GM21528 (cell line): Measurements from ENCODE around the gene MLYCD.

ENCODE experiments used
- ATAC-seq: cut with Tn5 transposase; IDR thresholded peaks from one replicate; pipeline ENCODE4 v1.9.1; 2021; ENCODE audit warnings: mild to moderate bottlenecking, moderate library complexity; ENCODE audit not compliant: unreplicated experiment, low FRiP score

Gene MLYCD

GRCh38 chr16:83924686-83925085, 25.8 kb downstream of the MLYCD start:
- no peak for ATAC-seq

DNA sequence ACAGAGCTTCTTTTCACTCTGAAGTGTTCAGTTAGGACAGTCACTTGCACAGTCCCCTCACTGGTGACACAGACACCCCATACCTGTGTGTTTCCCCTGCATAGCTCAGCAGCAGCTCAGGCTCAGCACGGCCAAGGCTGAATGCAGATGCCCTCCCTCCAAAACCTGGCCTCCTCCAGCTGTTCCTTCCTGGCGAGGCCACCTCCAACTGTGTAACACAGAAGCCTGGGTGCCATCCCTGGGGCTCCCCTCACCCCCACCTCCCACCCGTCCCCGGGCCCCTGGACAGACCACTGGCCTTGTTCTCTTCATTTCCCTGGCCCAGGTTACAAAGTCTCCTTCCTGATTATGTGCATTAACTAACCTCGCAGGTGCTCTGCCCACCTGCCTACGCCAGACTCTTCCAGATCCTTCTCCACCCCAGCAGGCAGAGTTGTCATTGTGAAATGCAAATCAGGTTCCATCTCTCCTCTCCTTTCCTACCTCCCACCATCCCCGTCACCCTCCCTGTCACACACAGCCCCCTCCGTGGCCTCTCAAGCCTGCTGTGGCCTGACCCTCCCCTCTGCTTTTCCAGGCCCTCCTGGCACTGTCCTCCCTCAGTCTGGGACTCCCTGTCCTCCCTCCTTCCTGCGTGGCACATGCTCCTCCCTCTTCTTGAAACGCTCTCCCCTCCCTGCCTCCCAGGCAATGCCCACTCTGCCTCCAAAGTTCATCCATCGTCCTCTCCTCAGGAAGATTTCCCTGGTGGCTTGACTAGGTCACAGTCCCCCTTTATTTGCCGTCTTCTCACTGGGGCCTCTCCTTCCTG, 26.4 kb downstream of the MLYCD start:
- no peak for ATAC-seq

DNA sequence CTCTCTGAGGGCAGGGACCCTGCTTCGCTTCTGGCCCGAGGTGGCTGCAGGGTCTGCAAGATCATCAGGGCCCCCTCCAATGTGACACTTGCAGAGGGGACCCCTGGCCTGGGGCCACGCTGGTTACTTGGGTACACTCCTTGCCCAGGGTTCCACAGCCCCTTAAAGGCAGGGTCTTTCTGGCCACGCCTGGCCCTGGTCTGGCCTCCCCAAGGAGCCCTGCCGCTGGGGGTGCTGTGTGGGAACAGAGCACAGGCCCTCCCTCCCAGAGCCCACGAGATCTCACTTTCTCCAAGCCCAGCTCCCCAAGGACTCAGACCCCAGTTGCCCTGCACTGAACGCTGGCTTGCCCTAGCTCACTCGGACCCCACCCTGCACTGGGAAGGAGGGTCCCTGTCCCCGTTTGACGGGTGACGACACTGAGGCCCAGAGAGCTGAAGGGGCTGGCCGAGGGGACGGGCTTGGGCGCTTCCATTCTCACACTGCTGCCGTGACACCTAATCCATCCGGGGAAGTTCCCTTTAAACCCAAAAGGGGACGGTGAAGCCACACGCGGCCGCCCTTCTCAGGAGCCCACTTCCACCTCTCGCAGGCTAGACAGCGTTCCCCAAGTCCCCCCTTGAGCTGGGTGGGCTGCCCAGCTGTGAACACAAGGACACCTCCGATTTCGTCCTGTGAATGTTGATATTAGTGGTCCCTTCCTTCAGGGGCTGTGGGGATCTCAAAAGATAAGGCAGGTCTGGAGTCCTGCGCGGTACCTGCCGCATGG, 27.2 kb downstream of the MLYCD start:
- ATAC-seq = no peak

DNA sequence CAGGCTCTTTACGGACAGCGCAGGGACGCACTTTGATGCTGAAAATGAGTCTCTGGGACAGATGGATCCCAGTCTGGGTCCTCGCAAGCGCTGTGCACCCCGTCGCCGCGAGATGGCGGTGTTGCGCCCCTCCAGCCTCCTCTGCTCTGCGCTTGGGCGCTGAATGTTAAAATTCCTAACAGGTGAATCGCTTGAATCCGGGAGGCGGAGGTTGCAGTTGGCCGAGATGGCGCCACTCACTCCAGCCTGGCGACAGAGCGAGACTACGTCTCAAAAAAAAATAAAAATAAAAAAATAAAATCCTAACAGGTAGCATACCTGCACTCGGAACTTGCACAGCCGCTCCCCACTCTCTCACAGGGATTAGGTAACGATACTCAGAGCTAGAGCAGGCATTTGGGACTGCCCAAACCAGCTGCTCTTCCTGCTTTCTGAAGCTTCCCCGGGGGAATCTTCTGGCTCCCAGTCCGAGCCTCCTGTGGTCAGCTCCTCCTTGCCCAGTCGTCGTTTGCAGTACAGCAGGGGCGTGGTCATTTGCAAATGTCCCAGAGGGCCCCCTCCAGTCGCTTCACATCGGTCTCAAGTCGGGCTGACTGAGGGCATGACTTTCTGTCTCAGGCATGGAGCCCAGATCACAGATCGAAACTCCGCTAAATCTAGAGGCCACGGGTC, 27.9 kb downstream of the MLYCD start:
- no peak for ATAC-seq

GRCh38 chr16:83928341-83929055, 29.6 kb downstream of the MLYCD start:
- no peak for ATAC-seq

GRCh38 chr16:83929811-83930555, 31.1 kb downstream of the MLYCD start:
- ATAC-seq = no peak

DNA sequence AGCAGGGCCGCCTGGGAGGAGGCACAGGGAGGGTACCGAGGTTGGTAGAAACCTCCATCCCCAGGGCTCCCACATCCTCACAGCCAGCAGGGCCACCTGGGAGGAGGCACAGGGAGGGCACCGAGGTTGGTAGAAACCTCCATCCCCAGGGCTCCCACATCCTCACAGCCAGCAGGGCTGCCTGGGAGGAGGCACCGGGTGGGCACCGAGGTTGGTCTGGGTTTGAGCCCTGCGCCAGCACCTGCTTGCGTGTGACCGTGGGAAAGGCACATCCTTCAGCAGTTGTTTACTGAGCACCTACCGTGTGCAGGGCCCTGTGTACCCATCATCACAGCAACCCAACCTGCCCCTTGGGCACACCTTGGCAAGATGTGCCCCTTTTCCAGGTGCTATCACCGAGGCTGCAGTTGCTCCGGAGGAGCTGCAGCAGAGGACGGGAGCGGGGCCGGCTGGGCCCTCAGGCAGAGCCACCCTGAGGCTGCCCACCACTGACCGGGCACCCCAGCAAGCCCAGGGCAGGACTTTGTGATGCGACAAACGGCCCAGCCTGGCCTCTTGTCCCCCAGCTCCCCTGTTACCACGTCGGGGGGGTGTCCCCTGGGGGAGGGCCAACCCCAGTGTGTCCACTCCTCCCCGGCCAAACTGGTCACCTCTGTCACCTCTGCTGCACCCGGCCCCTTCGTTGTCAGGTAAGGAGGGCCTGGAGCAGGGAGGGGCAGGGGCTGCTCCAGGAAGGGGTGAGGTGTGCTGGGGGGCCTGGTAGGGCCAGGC, 32.0 kb downstream of the MLYCD start:
- no peak for ATAC-seq

GRCh38 chr16:83931556-83931955, 32.6 kb downstream of the MLYCD start:
- ATAC-seq = no peak

DNA sequence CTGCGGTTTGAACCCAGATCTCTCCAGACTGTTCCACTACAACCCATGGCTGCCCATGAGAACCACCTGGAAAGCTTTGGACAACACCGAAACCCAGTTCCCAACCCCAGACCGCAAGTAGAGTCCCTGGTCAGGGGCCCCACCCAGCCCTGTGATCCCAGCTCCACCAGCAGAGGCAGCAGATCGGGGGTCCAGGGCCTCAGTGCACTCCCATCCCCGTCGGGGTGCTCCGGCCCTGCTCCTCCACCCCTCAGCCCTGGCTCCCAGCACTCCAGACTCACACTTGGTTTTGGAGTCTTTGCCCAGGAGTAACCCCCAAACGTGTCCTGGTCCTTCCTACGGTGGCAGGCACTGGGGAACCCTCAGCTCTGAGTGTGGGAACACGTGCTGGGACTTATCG, 33.4 kb downstream of the MLYCD start:
- no peak for ATAC-seq

GRCh38 chr16:83932955-83933673, 34.2 kb downstream of the MLYCD start:
- no peak for ATAC-seq

GRCh38 chr16:83933885-83934683, 35.2 kb downstream of the MLYCD start:
- no peak for ATAC-seq

GRCh38 chr16:83934684-83934977, 35.7 kb downstream of the MLYCD start:
- no peak for ATAC-seq

DNA sequence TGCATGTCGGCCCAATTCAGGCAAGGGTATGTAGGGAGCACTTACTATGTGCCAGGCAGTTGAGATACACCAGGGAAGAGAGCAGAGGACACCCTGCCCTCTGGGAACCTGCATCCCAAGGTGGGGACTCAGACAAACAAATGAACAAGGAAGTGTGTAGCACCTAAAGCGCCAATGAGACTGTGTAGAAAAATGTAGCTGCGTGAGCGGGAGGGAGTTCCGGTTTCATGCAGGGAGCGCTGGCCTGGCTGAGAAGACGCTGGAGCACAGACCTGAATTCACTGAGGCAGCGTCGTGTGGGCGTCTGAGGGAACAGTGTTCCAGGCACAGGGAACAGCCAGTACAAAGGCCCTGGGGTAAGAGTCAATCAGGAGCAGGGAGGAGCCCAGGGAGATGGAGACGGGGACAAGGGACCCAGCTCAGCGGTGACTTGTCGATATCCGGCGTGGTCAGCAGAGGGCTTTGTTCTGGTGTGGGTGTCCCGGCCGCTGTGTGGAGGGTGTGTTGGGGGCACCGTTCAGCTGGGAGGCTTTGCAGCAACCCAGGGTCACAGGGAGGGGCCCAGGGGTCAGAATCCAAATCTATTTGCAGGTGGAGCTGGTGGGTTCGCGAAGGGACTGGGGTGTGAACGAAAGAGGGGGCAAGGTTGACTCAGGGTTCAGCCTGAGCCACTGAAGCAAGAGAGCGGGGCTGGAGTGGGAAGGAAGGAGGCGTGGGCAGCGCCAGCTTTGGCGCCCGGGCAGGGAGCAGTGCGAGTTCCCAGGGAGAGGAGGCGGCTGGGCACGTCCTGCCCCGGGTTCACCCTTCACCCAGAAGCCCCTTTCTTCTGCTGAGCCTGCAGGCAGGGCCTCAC, 36.3 kb downstream of the MLYCD start:
- ATAC-seq = no peak

GRCh38 chr16:83935858-83936255, 36.9 kb downstream of the MLYCD start:
- no peak for ATAC-seq

DNA sequence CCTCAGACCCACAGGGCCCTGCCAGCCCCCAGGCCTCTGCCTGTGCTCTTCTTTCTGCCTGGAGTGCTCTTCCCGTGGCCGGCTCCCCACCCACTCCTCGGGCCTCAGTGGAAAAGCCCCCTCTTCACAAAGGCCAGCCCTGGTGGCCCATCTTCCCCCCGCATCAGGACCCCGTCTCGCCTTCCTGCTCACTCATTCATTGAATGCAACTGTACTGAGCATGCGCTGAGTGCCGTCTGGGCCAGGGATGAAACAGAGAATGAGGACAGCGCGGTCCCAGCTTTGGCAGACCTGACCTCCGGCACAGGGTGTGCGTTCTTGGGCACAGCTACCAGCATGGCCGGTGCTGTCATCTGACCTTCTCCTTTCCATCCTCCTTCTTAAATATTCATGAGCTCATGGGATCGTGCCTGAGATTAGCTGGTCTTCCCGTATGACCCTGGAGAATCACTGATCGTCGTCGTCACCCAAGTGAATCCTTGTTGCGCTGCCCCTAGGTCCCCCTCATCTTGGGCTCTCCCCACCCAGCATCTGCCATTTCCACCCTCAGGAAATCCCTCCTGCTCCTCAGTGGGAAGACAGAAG, 37.8 kb downstream of the MLYCD start:
- no peak for ATAC-seq

DNA sequence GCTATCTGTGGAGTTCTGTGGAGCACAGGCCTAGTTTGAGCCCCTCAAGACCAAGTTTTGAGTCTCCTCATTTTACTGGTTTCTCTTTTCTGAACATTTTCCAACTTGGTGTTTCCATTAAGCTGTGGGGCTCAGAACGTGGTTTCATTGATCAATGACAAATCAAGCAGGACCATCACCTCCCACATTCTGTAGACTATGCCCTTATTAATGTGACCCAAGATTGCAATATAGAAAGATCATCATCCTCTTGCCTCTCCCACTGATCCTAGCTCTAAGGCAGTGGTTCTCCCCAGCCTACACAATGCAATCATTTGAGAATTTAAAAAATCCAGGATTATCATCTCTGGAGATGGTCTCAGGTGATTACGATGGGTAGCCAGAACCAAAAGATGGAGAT, 38.4 kb downstream of the MLYCD start:
- ATAC-seq = no peak
